Endothelial cell of umbilical vein (primary cell): ENCODE results near the gene ZNF213.

Source experiments
- EZH2 ChIP-seq: IDR thresholded peaks from 2 replicates; pipeline ENCODE4 v1.6.1; 2012; ENCODE audit warnings: borderline replicate concordance, low read depth, mild to moderate bottlenecking, moderate library complexity, low read length, inconsistent platforms; ENCODE audit not compliant: severe bottlenecking
- FOS ChIP-seq: IDR thresholded peaks from 2 replicates; pipeline ENCODE4 v1.6.1; 2011; ENCODE audit warnings: mild to moderate bottlenecking, low read length, moderate library complexity, borderline replicate concordance; ENCODE audit not compliant: insufficient read depth
- JUN ChIP-seq: IDR thresholded peaks from 2 replicates; pipeline ENCODE4 v1.6.1; 2011; ENCODE audit warnings: borderline replicate concordance, low read depth; ENCODE audit not compliant: insufficient read length, insufficient read depth
- MYC ChIP-seq: IDR thresholded peaks from one replicate; pipeline ENCODE4 v1.6.1; 2011; ENCODE audit warnings: mild to moderate bottlenecking, low read depth, low read length
- POLR2A ChIP-seq: IDR thresholded peaks from 2 replicates; pipeline ENCODE4 v1.6.1; 2012; ENCODE audit warnings: low read depth, mild to moderate bottlenecking, control low read depth, low read length
- POLR2AphosphoS5 ChIP-seq: IDR thresholded peaks from 2 replicates; pipeline ENCODE4 v1.6.1; 2012; ENCODE audit warnings: low read depth, mild to moderate bottlenecking, control low read depth, low read length, moderate library complexity; ENCODE audit not compliant: insufficient read depth
- TF ChIP-seq, protein P1 (sequence below), 2 donors: IDR thresholded peaks; 1 replicate in 1 of 2; 2 replicates in 1 of 2; pipeline ENCODE4 v1.5.1; 2011; ENCODE audit warnings: low read length in 2 of 2, mild to moderate bottlenecking in 2 of 2, moderate library complexity in 2 of 2, control low read depth in 1 of 2, inconsistent platforms in 1 of 2, low read depth in 1 of 2; ENCODE audit not compliant: insufficient read depth in 1 of 2; ENCODE audit errors: extremely low read depth in 1 of 2
- TF ChIP-seq, protein P2 (sequence below): IDR thresholded peaks from 2 replicates; pipeline ENCODE4 v1.6.1; 2011; ENCODE audit not compliant: insufficient read depth, insufficient read length

- TF ChIP-seq, protein P1, sequence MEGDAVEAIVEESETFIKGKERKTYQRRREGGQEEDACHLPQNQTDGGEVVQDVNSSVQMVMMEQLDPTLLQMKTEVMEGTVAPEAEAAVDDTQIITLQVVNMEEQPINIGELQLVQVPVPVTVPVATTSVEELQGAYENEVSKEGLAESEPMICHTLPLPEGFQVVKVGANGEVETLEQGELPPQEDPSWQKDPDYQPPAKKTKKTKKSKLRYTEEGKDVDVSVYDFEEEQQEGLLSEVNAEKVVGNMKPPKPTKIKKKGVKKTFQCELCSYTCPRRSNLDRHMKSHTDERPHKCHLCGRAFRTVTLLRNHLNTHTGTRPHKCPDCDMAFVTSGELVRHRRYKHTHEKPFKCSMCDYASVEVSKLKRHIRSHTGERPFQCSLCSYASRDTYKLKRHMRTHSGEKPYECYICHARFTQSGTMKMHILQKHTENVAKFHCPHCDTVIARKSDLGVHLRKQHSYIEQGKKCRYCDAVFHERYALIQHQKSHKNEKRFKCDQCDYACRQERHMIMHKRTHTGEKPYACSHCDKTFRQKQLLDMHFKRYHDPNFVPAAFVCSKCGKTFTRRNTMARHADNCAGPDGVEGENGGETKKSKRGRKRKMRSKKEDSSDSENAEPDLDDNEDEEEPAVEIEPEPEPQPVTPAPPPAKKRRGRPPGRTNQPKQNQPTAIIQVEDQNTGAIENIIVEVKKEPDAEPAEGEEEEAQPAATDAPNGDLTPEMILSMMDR (IDR thresholded peaks at IDR 0.05; ENCODE audit: extremely low read depth in 1 of 2, insufficient read depth in 1 of 2, low read depth in 1 of 2, low read length in 2 of 2): no peak
- no peak for TF ChIP-seq POLR2A
- no peak for TF ChIP-seq EZH2
- TF ChIP-seq, protein P2, sequence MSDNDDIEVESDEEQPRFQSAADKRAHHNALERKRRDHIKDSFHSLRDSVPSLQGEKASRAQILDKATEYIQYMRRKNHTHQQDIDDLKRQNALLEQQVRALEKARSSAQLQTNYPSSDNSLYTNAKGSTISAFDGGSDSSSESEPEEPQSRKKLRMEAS: no peak
- TF ChIP-seq FOS: no peak
- TF ChIP-seq POLR2AphosphoS5: no peak
- TF ChIP-seq MYC: no peak
- no peak for TF ChIP-seq JUN
Measured at GRCh38 chr16:3120435-3120834, 14.4 kb upstream of the ZNF213 start.
